GM19438 (cell line): ENCODE data around the gene AHI1.

Experiments
- ATAC-seq: cut with Tn5 transposase; IDR thresholded peaks from one replicate; pipeline ENCODE4 v1.9.1; 2021; ENCODE audit warnings: low read depth; ENCODE audit not compliant: unreplicated experiment

The AHI1 gene

DNA sequence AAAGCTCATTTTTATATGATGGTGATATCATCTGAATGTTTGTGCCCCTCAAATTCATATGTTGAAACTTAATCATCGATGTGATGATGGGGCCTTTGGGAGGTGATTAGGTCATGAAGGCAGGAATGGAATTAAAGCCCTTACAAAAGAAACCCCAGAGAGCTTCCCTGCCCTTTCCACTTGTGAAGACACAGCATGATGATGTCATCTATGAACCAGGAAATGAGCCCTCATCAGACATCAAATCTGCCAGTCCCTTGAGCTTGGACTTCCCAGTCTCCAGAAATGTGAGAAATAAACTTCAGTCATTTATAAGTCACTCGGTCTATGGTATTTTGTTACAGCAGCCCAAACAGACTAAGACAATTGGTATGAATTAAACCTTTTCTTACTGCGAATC, 163.4 kb downstream of the AHI1 start:
- no peak for ATAC-seq

DNA sequence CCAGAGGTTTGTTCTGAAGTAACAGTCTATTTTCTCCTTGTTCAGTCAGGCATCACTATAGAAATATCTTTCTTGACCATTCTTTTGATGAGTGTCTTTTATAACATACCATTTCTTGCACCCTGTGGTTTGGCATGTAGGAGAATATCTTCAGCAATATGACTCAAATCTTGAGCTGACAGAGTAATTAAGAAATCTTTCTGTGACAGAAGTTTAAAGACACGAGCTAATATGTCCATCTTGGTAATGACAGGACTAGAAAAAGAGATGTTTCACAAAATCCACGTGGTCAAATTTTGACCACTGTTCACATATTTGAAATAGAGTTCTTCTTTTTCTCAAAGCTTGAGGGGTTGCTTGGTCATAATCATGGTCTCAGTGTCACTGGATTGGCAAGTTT, 166.5 kb downstream of the AHI1 start:
- no peak for ATAC-seq

DNA sequence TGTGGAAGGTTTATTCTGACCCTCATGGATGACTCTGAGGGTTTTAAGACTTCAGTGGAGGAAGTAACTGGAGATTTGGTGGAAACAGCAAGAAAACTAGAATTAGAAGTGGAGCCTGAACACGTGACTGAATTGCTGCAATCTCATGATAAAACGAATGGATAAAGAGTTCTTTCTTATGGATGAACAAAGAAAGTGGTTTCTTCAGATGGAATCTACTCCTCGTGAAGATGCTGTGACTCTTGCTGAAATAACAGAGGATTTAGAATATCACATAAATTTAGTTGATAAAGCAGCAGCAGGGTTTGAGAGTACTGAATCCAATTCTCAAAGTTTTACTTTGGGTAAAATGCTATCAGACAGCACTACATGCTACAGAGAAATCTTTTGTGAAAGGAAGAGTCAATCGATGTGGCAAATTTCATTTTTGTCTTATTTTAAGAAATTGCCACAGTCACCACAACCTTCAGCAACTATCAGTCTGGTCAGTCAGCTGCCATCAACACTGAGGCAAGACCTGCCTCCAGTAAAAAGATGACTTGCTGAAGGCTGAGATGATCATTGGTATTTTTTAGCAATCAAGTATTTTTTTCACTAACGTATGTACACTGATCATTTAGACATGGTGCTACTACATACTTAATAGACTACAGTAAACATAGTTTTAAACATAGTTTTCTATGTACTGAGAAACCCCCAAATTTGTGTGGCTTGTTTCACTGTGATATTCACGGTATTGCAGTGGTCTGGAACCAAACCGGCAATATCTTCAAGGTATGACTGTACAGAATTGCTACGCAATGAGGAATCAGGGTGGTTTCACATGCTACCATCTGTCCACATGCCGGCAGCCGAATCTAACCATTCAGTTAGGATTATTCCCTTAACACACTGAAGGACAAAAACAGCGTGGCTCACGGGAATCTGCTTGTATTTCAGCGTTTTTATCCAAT, 167.4 kb downstream of the AHI1 start:
- peak; percentile 92 for ATAC-seq

DNA sequence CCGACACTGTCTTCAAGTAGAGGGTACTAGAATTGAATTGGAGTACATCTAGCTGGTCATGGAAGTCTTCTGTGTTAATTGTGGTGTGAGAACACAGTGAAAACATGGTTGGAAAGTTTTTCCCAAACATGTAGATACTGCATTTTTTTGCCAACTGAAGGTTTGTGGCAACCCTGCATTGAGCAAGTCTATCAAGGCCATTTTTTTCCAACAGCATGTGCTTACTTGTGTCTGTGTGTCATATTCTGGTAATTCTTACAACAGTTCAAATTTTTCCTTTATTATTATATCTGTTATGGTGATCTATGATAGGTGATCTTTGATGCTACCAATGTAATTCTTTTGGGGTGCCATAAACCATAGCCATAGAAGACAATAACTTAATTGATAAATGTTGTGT, 169.4 kb downstream of the AHI1 start:
- no peak for ATAC-seq

DNA sequence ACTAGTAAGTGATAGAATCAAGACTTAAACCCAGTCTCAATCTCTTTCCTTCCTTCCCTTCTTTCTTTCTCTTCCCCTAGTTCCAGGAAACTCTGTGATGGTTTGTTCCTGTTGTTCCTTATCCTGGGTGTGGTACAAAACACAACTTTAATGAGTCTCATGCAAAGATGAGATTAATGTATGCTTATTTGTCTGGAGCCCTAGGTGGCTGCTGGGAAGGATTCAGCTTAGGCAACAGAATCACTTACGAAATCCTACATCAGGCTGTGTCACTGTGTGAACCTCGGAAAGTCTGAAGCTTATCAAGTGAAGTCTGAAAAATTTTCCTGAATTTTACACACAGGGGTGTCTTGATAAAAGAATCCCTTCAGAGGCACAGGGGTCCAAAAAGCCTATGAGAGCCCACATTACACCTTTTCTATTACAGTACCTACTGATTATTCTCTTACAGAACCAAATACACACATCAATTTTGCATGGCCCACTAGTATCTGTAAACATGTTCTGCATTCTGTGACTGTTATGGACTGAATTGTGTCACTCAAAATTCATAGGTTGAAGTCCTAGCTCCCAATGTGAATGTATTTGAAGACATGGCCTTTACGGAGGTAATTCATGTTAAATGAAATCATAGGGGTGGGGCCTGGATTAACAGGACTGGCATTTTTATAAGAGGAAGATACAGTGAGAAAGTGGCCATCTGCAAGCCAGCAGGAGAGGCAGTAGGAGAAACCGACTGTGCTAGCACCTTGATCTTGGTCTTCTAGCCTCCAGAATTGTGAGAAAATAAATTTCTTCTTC, 171.7 kb downstream of the AHI1 start:
- no peak for ATAC-seq

DNA sequence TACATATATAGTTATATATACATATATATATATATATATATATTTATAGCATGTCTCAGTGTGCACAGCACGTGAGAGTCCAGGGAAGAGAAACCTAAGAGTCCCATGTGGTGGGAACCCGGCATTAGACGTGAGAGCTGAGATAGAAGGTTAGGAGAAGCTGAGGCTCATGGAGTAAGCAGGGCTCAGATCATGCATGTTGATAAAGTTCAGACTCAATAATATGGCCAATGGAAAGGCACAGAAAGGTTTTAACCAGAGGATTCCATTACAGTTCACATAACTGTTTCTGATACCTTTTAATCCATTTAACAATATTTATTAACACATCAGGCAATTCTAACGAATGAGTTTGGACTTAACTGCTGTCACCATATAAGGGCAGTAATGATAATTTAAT, 173.0 kb downstream of the AHI1 start:
- ATAC-seq = no peak

DNA sequence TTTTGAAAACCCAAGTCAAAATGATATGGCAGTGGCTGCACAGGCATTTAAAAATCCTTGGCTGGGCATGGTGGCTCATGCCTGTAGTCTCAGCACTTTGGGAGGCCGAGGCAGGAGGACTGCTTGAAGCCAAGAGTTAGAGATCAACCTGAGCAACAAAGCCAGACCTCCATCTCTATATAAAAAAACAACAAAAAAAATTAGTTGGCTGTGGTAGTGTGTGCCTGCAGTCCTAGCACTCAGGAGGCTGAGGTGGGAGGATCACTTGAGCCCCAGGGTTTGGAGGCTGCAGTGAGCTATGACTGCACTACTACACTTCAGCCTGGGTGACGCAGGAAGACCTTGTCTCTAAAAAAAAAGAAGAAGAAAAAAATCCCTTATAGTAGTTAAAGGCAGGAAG, 173.6 kb downstream of the AHI1 start:
- ATAC-seq = no peak

DNA sequence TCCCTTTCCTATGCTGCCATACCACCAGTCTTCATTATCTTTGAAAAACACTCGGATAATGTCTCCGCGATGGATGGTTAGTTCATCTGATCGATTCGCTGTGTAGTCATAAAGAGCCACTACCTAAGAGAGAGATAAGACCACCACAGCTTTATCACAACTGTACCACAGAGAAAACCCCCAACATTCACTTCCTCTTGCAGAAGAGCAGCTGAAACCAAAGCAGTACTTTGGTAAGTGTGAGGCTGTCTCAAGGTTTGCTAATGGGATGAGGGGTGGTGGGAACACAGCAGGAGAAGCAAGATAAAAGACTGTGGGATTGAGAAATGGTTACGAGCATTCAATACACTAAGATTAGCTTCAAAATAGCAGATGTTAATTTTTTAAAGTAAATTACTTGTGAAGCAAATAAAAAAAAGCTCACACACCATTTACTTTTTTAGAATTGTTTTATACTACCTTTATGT, 174.3 kb downstream of the AHI1 start:
- ATAC-seq = peak; percentile 99

DNA sequence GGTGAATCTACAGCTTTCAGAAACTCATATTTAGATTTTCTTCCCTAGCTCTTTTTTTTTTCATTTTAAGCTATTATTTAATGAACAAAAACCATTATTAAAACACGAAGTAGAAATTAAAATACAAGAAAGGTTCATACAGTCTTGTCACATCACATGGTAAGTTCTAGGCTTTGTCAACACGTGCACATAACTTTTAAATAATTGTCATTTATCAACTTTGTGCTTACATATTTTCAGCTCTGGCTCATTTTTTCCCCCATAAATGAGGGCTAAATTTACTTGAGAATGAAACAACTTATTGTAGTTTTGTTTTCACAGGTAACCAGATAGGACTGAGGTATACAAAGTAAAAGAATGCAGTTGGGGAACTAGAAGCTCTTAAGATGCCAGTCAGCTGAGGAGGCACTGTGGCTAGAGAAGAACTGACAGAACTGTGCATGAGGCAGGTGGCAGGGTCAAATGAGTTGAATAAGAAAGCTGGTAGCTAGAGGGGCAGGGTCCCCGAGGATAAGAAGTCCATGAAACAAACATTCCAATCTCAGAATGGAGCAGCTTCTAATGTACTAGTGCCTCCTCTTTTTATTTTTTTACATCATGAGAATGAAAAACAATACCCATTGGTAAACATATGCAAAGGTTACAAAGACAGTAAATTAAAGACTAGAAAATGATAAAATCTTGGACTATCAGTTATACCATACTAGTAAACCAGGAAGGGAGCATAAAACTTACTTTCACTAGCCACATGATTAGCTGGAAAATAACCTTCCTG, 174.9 kb downstream of the AHI1 start:
- ATAC-seq = peak; percentile 66

DNA sequence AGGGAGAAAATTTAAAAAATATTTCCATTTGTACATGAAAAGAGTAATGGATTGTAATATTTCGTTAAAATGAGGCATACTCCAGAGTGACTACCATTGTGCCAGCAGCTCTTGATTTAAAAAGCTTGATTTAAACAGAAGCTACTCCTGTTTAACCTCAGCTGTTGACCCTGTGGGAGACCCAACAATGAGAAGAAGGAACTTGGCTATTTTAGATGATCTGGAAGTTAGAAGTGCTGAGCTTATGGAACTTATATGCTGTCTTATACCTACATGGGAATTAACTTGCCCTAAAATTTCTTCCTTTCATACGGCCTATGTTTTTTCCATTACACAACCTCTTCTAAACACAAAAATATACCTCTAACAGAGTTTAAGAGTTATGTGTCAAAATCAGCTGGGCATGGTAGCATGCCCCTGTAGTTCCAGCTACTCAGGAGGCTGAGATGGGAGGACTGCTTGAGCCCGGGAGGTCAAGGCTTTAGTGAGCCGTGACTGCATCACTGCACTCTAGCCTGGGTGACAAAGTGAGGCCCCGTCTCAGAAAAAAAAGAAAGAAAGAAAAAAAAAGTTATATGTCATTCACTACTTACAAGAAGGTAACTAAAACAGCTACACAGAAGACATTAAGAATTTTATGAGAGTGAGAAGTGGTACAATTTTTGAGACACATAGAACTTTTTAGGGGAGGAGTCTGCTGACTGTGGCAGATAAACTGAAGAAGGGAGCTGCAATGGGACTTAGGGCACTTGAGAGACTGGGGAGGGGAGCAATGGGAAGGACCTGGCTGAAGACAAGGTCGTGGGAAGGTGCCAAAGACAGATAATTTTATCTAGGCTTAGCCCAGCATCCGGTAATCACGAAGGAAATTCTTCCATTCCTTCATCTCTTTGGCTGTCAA, 176.6 kb downstream of the AHI1 start:
- no peak for ATAC-seq

DNA sequence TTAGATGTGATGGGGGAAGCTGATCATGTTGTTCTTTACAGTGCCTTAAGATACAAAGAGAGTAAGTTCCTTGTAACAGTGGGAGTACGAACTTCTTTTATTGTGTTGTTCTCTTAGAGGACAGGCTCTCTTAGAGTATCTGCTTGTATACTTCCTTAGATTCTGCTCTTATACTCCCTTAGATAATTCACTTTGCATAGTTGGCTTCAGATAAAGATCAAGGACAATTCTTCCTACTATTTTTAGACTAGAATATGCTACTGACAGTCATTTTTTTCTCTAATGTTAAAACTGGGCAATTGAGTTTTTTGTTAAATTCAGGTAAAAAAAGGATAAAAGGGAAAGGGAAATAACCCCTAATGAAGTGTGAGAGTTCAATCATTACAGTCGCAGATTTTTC, 177.7 kb downstream of the AHI1 start:
- ATAC-seq = no peak

DNA sequence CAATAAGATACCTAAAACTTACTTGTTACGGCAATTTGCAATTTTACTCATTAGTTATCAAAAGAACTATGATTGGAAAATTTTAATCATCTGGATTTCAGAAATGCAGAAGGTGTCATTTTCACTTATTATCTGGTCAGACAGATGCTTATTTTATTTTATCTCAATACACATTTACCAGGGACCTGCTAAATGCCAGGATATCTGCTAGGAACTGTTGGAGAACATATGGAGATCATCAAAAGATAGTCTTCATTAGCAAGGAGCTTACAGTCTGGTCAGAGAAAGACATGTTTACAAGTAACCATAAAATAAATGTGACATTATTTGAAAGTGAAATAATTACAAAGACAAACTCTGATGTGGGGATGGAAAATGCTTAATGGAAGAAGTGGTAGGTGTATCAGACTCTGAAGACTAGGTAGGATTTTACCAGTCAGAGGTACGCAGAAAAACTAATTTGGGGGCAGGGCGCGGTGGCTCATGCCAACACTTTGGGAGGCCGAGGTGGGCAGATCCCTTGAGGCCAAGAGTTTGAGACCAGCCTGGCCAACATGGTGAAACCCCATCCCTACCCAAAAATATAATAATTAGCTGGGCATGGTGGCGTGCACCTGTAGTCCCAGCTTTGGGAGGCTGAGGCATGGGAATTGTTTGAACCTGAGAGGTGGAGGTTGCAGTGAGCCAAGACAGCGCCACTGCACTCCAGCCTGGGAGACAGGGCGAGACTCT, 178.6 kb downstream of the AHI1 start:
- no peak for ATAC-seq

DNA sequence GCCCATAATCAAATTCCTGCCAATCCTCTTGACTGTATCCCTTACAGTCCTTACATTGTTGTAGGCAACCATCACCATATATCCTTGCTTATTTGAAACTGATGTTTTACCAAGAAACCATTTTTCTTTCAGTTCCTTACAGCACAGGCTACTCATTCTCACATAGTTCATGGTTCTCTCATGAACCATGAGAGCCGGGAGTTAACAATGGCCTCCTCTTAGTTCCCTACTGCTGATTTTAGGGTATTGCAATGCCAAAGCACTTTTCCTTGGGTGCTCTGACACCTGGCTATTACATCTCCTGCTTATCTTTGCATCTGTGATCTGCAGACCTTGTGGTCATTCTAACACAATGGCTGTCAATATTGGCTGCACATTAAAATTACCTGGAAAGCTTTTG, 183.0 kb downstream of the AHI1 start:
- ATAC-seq = no peak

DNA sequence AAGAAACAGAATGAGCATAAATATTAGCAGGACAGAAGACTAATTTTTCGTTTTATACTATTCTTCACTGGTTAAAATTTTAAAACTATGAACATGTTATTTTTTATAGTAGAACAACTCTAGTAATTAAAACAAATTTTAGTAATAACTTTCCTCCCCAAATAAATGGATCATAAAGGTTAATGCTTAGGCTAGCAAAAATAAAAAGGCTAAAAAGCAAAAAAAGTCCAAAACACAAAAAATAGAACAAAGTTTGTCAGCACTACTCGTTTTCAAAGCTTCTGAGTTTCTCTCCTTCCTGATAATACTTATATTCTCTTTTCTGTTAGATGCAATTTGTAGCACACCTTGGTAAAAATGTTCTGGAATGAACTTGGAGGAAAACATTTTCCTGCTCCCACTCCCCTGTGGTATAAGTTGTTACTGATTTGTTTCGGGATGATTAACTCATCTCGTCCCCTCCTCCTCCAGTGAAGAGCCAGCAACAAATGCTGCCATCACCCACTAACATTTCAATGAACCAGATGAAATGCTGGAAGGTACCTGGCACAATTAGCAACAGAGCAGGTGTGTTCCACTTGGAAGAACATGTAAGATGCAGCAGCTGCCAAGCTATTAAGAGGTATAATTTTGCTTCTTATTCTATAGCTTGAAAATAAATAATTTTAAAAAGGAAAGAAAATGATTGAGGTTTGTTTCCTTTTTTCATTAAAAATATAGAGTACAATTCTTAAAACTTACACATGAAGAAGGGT, 185.9 kb downstream of the AHI1 start:
- ATAC-seq = no peak

DNA sequence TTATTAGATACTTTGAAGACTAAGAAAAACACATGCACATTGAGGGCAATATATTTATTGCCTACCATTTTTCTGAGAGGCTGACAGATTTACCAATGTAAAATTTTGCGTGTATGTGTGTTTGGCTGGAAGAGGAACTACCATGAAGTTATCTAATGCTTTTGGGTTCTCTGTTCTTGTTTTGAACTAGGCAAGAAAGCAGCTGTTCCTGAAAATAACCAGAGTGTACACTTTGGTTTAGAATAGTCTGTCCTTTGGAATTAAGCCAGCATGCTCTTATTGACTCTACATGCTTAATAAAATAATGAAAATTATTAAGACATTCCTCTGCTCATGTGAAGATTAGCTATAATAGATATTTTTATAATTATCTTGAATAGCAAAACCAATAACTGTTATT, 187.2 kb downstream of the AHI1 start:
- ATAC-seq = no peak

DNA sequence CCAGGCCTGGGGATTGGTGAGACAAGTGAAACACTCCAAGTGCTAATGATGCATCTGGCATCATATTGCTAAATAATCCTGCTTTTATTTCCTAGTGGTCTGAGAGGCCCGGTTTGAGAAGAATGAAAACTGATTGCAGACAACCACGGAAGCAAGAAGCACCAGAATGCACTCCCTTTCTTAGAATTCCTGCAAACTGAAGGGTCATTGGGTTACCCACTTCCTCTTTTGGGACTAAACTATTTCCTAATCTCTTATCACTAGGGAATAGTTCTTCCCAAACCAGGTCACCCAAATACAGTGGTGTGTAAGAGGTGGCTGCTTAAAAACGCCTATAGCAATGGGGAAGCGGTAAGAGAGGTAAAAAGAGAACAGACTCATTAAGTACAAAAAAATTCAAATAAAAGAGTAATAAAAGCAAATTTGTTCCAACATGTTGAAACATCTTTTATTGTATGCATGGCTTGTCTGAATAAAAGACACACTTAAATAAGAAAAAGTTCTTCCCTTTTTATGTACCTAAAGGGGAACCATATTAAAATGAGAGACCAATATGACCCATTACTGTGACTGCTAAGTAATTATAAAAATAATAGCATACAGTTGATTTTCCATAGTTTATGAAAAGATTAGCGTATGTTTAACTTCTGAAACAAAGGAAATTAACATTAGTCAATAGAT, 190.7 kb downstream of the AHI1 start:
- no peak for ATAC-seq

DNA sequence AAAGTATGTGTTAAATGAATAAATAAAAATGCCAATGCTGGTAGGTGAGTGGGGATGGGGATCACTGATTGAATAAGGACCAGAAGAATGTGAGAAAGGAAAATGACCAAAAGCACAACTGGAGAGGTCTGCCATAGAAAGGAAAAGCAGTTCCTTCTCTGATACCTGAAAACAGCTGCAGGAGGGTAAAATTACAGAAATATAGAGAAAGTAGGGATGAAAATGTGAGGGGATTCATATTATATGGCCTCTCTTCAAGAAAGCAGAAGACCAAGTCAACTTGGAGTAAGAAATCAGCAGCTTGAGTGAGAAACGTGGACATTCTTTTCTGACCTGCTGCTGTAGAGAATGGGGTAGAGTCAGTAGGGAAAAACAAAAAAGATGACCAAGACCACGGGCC, 191.4 kb downstream of the AHI1 start:
- ATAC-seq = no peak

DNA sequence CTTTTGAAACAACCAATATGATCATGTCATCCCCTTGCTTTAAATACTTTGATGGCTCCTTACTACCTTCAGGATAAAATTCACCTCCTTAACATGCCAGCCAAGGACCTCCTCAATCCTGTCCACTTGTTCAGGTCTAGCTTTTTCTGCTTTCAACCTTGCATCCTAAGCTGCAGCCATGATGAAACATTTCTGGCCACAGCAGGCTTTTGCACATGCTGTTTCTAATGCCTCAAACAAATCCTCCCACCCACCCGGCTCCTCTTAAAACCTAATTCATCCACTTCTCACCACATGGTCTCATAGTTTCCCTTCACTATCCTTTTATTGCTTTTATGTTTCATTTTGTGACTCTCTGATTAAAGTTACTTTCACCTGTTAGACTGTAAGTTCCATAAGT, 191.9 kb downstream of the AHI1 start:
- ATAC-seq = no peak
